CD4-positive, alpha-beta T cell treated with Interleukin-2 at 100 ng/mL for 4 hours (primary cell): ENCODE data around the gene NLRP9.

Experiments
- DNase-seq: peaks from one replicate; pipeline ENCODE4 v3.0.0-alpha.2; 2020; ENCODE audit warnings: low spot score

NLRP9 gene

GRCh38 chr19:55673465-55673864 lies 64.7 kb downstream of the NLRP9 start:
- DNase-seq, result no peak

- no peak for DNase-seq
Measured at GRCh38 chr19:55672418-55672817, 65.8 kb downstream of the NLRP9 start.

- DNase-seq, result no peak
Measured at GRCh38 chr19:55671054-55671378, 67.2 kb downstream of the NLRP9 start.

- no peak for DNase-seq
Measured at GRCh38 chr19:55670280-55671053, 67.7 kb downstream of the NLRP9 start.

GRCh38 chr19:55669418-55670279 lies 68.6 kb downstream of the NLRP9 start:
- no peak for DNase-seq

GRCh38 chr19:55668603-55669348 lies 69.4 kb downstream of the NLRP9 start:
- DNase-seq, result no peak

- DNase-seq, result no peak
Measured at GRCh38 chr19:55667958-55668357, 70.2 kb downstream of the NLRP9 start.

GRCh38 chr19:55667511-55667910 lies 70.7 kb downstream of the NLRP9 start:
- DNase-seq, result no peak

- no peak for DNase-seq
Measured at GRCh38 chr19:55667006-55667381, 71.2 kb downstream of the NLRP9 start.

- no peak for DNase-seq
Measured at GRCh38 chr19:55666343-55667005, 71.7 kb downstream of the NLRP9 start.

GRCh38 chr19:55663846-55664536 lies 74.2 kb downstream of the NLRP9 start:
- DNase-seq, result no peak

GRCh38 chr19:55661826-55662225 lies 76.4 kb downstream of the NLRP9 start:
- DNase-seq, result no peak

GRCh38 chr19:55660991-55661390 lies 77.2 kb downstream of the NLRP9 start:
- no peak for DNase-seq

- no peak for DNase-seq
Measured at GRCh38 chr19:55660404-55660803, 77.8 kb downstream of the NLRP9 start.

GRCh38 chr19:55659822-55660221 lies 78.4 kb downstream of the NLRP9 start:
- DNase-seq, result no peak

- no peak for DNase-seq
Measured at GRCh38 chr19:55658846-55659459, 79.2 kb downstream of the NLRP9 start.
